Stimulated activated CD8-positive, alpha-beta memory T cell treated with anti-CD3 and anti-CD28 coated beads, Interleukin-4, amount 100 ng/mL, for 4 hours (primary cell): Measurements from ENCODE around the gene PGS1.
"Not testable (repeated sequence)": the region's sequence is repeated elsewhere in the genome, so short reads cannot be mapped to it uniquely, and the experiment has no call there.

ENCODE experiments used
- DNase-seq, 2 donors: peaks; one replicate each; pipeline ENCODE4 v3.0.0-alpha.2; 2020; ENCODE audit warnings: low read depth in 2 of 2, low spot score in 1 of 2

PGS1 gene

GRCh38 chr17:78444392-78444791, 65.9 kb downstream of the PGS1 start:
- DNase-seq = no peak

GRCh38 chr17:78446833-78447232, 68.4 kb downstream of the PGS1 start:
- DNase-seq = no peak

DNA sequence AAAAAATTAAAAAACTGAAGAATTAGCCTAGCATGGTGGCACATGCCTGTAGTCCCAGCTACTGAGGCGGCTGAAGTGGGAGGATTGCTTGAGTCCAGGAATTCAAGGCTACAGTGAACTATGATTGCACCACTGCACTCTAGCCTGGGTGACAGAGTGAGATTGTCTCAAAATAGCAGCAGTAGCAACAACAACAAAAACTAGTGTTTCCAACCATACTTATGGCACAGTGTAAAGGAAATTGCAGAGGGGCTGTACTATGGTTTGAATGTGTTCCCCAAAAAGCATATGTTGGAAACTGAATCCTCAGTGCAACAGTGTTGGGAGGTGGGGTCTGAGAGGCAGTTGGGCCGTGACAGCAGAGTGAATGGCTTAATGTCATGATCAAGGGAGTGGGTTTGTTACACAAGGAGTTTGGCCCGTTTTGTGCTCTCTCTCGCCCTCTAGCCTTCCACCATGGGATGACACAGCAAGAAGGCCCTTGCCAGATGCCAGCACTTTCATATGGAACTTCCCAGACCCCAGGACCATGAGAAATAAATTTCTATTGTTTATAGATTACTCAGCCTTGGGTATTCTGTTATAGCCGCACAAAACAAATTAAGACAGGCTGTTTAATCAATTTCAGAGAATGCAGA, 70.0 kb downstream of the PGS1 start:
- no peak for DNase-seq

- no peak for DNase-seq
Observed at GRCh38 chr17:78449983-78450595, 71.6 kb downstream of the PGS1 start.

GRCh38 chr17:78450696-78451345, 72.4 kb downstream of the PGS1 start:
- no peak for DNase-seq

GRCh38 chr17:78451753-78452152, 73.3 kb downstream of the PGS1 start:
- no peak for DNase-seq

- no peak for DNase-seq
Observed at GRCh38 chr17:78454346-78454745, 75.9 kb downstream of the PGS1 start.

GRCh38 chr17:78458091-78458490, 79.6 kb downstream of the PGS1 start:
- no peak for DNase-seq

- no peak for DNase-seq
Observed at GRCh38 chr17:78458736-78459335, 80.4 kb downstream of the PGS1 start.

DNA sequence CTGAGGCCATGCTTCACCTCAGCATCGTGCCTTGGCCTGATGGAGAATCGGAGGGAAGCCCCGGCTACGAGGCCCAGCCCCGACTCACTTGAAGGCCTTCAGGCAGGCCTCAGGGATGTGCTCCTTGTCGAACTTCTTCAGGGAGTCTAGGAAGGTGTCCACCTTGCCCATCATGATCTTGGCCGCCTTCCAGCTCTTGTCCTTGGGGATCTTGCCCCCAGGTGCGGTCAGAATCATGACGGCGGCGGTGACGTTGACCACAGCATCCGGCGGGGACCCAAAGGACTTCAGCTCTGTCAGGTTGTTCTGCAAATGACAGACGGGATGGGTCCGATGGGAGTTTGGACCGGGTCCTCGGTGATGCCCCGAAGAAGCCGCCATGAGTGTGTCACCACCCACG, 81.2 kb downstream of the PGS1 start:
- no peak for DNase-seq

DNA sequence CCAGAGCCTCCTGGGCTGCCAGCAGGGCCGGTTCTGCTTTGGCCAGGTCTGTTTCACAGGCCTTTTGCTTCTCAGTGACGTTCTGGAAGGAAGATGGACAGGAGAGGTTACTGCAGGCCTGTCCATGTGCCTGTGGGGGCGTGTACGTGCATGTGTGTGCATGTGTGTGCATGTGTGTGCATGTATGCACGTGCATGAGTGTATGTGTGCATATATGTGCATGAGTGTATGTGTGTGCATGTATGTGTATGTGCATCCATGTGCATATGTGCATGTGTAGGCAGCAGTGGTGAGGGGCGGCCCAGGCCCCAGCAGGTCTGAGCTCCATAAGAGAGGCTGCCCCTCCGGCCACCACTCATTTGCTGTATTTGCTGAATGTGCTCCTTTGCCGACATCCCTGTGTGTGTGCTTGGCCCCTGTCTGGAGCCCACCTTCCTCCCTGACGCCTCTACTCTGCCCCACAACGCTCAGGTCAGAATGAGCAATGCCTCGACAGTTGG, 81.8 kb downstream of the PGS1 start:
- no peak for DNase-seq

- DNase-seq = no peak
Observed at GRCh38 chr17:78460951-78461798, 82.7 kb downstream of the PGS1 start.

GRCh38 chr17:78461799-78462053, 83.3 kb downstream of the PGS1 start:
- no peak for DNase-seq

- DNase-seq = no peak
Observed at GRCh38 chr17:78462148-78462547, 83.7 kb downstream of the PGS1 start.

- DNase-seq = not testable (repeated sequence)
Observed at GRCh38 chr17:78466109-78466785, 87.8 kb downstream of the PGS1 start.

- DNase-seq = no peak
Observed at GRCh38 chr17:78466786-78467715, 88.6 kb downstream of the PGS1 start.

GRCh38 chr17:78468366-78468765, 89.9 kb downstream of the PGS1 start:
- no peak for DNase-seq

DNA sequence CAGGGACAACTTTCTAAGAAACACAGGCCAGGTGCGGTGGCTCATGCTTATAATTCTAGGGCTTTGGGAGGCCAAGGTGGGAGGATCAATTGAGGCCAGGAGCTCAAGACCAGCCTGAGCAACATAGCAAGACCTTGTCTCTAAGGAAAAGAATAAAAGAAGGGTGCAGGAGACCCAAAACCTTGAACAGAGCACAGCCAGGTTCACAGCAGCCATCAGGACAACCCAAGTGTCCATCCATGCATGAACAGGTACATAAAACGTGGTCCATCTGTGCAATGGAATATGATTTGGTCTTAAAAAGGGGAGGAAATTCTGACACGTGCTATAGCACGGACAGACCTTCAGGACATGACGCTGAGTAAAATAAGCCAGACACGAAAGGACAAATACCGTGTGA, 91.0 kb downstream of the PGS1 start:
- DNase-seq = no peak

DNA sequence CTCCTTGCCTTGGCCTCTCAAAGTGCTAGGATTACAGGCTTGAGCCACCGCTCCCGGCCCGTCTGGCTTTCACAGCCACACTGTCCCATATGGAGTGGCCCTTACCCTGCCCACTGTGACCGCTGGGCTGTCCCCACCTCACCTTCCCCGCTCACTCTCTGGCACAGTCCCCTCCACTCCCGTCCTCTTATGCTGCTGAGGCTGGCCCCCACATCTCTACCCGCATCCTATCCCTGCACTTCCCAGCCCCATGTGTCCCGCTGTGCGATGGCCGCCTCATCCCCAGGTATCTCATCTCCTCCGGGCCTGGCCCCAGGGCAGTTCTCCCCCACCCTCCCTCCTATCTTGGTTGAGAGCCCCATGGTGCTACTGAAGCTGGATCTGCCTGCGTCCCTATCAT, 93.2 kb downstream of the PGS1 start:
- DNase-seq = no peak
